HG03575 (cell line): ENCODE data around the gene NFIA.

ENCODE experiments used
- ATAC-seq: cut with Tn5 transposase; IDR thresholded peaks from one replicate; pipeline ENCODE4 v1.9.1; 2021; ENCODE audit not compliant: unreplicated experiment, insufficient number of reproducible peaks, low FRiP score; ENCODE audit errors: extremely low read depth

Gene NFIA

DNA sequence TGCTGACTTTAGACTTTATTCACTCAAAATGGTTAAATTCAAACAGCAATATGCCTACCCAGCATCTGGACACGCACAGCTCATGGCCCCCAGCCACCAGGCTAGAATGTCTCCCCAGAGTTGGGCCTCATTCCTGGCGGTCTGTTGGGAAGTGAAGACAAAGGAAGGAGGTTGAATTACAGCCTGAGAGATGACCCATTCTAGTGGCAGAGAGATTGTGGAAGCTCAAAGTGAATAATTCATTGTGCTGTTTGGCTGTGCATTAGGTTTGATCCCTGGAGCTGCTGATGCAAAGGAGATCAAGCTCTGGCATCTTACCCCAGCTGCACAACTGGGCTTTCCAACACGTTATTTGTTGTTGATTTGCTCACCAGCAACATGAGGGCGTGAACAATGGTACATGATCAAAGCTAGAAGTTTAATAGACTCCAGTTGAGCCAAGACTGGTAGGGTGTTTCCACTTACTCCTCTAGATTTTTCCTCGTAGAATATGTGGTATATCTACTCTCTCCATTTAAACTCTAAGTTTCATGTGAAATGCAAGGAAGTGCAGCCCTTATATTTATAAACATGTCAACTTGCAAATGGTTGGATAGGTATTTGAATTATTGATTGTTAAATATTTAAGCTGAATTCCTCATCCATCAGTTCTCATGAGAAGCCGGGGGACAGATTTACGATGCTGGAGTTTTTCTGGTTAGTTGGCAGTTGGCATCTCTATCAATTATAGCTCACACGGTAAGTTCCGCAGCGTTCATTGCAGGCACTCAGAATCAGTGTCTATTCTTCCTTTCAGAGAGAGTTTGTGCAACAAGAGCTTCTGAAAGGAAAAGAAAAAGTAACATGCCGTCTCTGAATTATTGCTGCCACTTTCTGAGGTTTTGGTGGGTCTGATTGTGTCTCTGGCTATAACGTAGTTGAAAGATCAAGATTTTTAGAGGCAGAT is 419.9 kb downstream of the NFIA start:
- no peak for ATAC-seq

DNA sequence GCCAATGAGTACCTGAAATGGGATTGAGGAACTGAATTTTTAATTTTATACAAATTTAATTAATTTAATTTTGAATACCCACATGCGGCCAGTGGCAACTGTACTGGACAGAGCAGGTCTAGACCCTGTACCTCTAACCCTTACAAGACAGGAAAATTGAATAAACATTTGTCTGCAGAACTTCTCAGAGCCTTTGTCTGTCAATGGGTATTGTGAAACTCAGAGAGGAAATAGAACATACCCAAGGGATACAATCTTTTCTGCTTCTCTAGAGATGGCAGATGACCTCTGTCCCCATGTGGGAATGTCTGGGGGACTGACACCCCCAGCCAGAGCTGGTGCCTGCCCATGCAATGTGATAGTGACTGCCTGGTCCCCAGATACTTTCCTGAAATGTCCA is 421.9 kb downstream of the NFIA start:
- ATAC-seq: no peak

DNA sequence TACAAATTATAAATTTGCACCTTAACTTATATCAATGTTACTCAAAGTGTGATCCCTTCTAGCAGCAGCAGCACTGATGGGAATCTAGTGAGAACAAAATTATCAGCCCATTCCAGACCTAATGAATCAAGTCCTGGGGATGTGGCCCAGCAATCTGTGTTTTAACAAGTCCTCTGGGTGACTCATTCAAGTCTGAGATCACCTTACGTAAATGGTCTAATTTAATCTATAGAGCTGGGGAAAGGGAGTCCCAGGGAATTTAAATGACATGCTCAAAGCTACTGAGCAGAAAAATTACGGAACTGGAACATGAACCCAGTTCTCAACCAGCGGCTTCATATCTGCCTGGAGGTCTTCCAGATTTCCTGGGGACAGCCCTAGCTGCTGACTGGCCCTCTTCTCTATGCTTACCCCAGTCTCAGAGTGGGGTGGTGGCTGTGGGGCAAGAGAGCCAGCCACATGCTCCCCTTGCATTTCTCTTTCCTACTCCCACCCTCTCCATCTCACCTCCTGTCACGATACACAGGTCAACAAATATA is 422.6 kb downstream of the NFIA start:
- ATAC-seq: no peak

DNA sequence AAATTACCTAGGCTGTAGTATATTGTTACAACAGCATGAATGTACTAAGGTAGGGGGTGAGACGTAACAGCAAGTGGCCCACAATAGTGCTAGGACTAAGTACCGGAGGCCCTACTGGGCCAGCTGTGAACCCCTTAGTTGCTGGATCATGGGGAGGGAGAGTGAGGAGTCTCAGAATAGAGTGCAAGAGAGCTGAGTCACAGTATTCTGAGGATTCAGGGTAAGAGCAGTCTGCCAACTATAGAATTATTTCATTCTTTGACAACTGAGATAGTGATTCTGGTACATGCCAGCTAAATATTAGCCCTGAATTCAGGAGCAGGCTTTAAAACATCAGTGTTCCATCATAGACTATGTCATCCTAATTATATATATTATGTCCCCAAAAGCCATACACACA is 423.9 kb downstream of the NFIA start:
- no peak for ATAC-seq

DNA sequence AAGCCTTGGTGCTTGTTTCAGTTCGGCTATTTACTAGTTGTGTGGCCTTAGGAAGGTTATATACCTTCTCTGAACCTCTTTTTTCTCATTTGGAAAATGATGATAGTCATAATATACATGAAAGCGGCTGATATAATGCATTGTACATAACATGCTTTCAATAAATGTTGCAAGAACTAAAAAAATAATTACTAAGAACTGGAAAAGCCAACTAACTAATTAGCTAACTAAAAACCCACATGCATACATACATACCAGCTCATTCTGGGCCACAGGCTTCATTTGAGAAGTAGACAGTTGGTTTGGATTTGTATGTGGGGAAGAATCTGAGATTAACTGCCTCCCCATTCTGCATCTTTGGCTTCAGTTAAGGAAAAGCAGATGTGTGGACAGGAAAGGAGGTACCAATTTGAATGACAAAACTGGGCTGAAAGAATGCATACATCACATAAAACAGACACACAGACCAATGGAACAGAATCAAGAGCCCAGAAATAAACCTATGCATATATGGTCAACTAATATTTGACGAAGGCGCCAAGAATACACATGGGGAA is 424.7 kb downstream of the NFIA start:
- ATAC-seq: no peak
